ENCODE measurements around the gene C12orf76. TPM values are rescaled to one million over a fixed set of nuclear protein-coding genes. Genes with fewer than 3 reads are reported as not detected.

Gene C12orf76
- total RNA-seq, 2 experiments from 2014 or later = 9.7 to 11.0 TPM

DNA sequence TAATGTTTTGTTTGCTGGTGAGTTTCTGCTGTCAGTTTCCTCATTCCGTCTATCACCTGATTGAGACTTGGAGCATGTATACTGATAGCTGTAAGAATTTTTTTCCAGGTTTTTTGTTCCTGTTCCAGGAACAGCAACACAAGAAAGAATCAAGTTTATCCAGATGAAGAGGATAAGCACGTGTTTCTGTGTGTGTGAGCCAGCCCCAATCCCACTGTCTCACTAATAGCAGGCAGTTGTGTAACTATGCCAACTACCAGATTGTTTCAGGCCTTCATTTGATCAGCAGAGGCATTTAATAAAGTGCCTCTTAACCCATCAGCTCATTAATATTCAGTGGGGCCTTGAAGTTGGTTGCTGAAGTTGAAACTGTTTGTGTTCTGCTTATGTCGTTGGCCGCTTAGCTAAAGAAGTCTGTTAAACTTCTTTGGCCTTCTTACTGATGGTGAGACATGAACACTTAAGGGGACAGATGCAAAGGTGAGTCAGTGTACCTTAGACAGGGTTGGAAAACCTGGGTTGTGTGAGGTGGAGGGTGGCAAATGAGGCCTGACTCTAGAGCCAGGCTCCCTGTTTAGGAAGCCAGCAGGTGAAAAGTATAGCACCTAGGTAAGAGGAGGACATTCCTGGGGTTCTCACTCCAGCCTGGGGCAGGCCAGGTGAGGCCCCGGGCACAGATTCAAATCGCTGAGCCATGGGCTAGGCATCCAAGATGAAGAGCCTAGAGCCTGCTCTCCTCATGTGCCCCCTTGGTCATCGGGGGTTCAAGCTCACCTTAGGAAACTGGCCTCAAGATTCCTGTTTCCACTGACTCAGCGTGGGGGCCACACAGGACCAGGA is 45.4 kb downstream of the C12orf76 start:
- Mint-ChIP-seq H3K9me3 (peaks cover 2% of the 10 kb centered on the region), H3K27ac (peak overlapping the region; percentile 72), H3K4me3 (no peak overlapping the region), H3K27me3 (no peaks in the 10 kb centered on the region), H3K36me3 (ENCODE audit: low read depth) (peaks cover 13% of the 10 kb centered on the region), H3K4me1 (ENCODE audit: low read depth) (peaks cover 69% of the 10 kb centered on the region)
- TF ChIP-seq CTCF (IDR thresholded peaks at IDR 0.05) = no peak
- no peak for ATAC-seq
- DNase-seq = no peak
- ChIA-PET POLR2A (interaction anchor here (0.7 to 3.4 kb wide), 5 partner anchors 7 to 48 kb away, joined by 3 to 16 read pairs (median 6); partner anchors contain the start of gene GIT2), CTCF (interaction anchor here (3.2 kb wide), 1 partner anchor 9 kb away, joined by 11 read pairs; no protein-coding TSS in a partner anchor)
- intact Hi-C loops (cut with micrococcal nuclease) = no loop called here

DNA sequence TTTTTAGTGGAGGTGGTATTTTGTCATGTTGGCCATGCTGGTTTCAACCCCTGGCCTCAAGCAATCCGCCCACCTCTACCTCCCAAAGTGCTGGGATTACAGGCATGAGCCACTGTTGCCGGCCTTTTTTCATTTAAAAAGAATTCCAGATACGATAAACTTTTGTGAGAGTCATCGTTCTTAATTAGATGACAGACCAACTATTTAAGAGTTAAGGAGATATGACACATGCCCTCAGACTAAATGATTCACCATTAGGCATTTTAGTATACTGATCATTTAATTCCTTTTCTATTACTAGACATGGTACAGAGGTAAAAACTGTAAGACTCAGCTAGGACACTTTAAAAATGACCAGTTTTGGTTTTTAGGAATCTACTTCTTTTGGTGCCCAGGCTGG is 46.7 kb downstream of the C12orf76 start:
- POLR2A ChIA-PET = interaction anchor here (1.0 to 3.5 kb wide), 3 partner anchors 9 to 21 kb away, joined by 4 to 20 read pairs (median 6); no protein-coding TSS in a partner anchor
- Mint-ChIP-seq H3K4me3 (peak overlapping the region; percentile 12), H3K4me1 (ENCODE audit: low read depth) (peaks cover 64% of the 10 kb centered on the region), H3K27ac (no peak overlapping the region), H3K9me3 (no peaks in the 10 kb centered on the region), H3K36me3 (ENCODE audit: low read depth) (peaks cover 9% of the 10 kb centered on the region), H3K27me3 (no peaks in the 10 kb centered on the region)
- CTCF ChIA-PET = no interaction called here
- TF ChIP-seq CTCF (IDR thresholded peaks at IDR 0.05) = no peak
- intact Hi-C loops (cut with micrococcal nuclease) = no loop called here
- ATAC-seq = no peak
- no peak for DNase-seq

GRCh38 chr12:109999983-110000505 is 48.3 kb downstream of the C12orf76 start:
- ATAC-seq = no peak
- H3K4me3 Mint-ChIP-seq = peak overlapping the region; percentile 93
- POLR2A ChIA-PET = interaction anchor here (2.0 to 3.5 kb wide), 2 partner anchors 12 to 19 kb away, joined by 9 to 20 read pairs; no protein-coding TSS in a partner anchor
- peaks cover 54% of the 10 kb centered on the region for H3K4me1 Mint-ChIP-seq (ENCODE audit: low read depth)
- H3K27me3 Mint-ChIP-seq = no peaks in the 10 kb centered on the region
- H3K36me3 Mint-ChIP-seq (ENCODE audit: low read depth) = peaks cover 5% of the 10 kb centered on the region
- DNase-seq = peak; percentile 46
- no peak for TF ChIP-seq CTCF (IDR thresholded peaks at IDR 0.05)
- CTCF ChIA-PET = no interaction called here
- H3K27ac Mint-ChIP-seq = peak overlapping the region; percentile 90
- intact Hi-C loops (cut with micrococcal nuclease) = no loop called here
- H3K9me3 Mint-ChIP-seq = no peaks in the 10 kb centered on the region

GRCh38 chr12:109999649-109999971 is 48.7 kb downstream of the C12orf76 start:
- H3K4me1 Mint-ChIP-seq (ENCODE audit: low read depth) = peaks cover 50% of the 10 kb centered on the region
- intact Hi-C loops (cut with micrococcal nuclease) = no loop called here
- no peaks in the 10 kb centered on the region for H3K9me3 Mint-ChIP-seq
- no peak for ATAC-seq
- no peaks in the 10 kb centered on the region for H3K27me3 Mint-ChIP-seq
- peak overlapping the region; percentile 93 for H3K4me3 Mint-ChIP-seq
- H3K27ac Mint-ChIP-seq = peak overlapping the region; percentile 90
- no peak for TF ChIP-seq CTCF (IDR thresholded peaks at IDR 0.05)
- H3K36me3 Mint-ChIP-seq (ENCODE audit: low read depth) = peaks cover 5% of the 10 kb centered on the region
- ChIA-PET POLR2A (interaction anchor here (1.3 to 3.5 kb wide), 3 partner anchors 12 to 33 kb away, joined by 3 to 20 read pairs (median 9); no protein-coding TSS in a partner anchor), CTCF (interaction anchor here (1.2 kb wide), 1 partner anchor 25 kb away, joined by 3 read pairs; no protein-coding TSS in a partner anchor)
- DNase-seq = no peak
